HG03432 (cell line): ENCODE results near the gene MYO7B.
A peak's percentile ranks its signal among the peaks of the same experiment; 100 is the strongest.
"Not testable (repeated sequence)": the region's sequence is repeated elsewhere in the genome, so short reads cannot be mapped to it uniquely, and the experiment has no call there.

Experiments
- ATAC-seq: cut with Tn5 transposase; IDR thresholded peaks from one replicate; pipeline ENCODE4 v1.9.1; 2021; ENCODE audit warnings: mild to moderate bottlenecking, moderate library complexity; ENCODE audit not compliant: unreplicated experiment

MYO7B gene

GRCh38 chr2:127523269-127523939, 12.1 kb upstream of the MYO7B start:
- no peak for ATAC-seq

DNA sequence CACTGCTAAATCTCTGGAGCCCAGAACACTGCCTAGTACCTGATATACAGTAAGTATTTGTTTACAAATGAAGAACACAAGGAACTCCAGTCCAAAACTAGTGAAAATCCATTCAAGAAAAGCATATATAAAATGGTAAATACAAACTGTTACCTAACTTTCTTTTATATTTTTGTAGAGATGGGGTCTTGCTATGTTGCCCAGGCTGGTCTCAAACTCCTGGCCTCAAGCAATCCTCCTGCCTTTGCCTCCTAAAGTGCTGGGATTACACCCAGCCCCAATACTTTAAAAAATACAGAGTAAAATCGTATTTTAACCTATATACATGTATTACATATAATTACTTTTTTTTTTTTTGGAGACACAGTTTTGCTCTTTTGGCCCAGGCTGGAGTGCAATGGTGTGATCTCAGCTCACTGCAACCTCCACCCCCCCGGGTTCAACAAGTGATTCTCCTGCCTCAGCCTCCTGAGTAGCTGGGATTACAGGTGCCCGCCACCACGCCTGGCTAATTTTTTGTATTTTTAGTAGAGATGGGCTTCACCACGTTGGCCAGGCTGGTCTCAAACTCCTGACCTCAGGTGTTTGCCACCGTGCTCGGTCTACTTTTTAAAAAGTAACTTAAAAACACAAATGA, 11.2 kb upstream of the MYO7B start:
- not testable (repeated sequence) for ATAC-seq

DNA sequence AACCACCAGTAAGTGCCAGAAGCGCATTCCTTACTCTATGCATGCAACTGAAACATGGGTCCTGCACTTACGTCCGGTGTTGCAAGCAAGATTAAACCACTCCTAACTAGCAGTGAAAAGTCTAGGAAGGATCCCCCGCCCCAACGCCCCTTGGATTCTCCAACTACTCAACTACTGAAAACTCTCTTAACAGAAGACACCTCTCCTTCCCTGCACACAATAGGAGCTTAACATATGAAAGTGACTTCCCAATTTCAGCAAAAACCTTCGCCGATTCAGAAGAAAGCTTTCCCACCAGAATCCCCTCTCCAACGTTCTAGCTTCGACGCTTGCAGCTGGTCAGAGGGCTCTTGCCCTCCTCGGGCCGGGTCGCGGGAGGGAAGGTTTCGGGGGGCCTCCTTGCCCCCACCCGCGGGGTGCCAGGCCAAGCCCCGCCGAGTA, 9.8 kb upstream of the MYO7B start:
- ATAC-seq = peak; percentile 8

DNA sequence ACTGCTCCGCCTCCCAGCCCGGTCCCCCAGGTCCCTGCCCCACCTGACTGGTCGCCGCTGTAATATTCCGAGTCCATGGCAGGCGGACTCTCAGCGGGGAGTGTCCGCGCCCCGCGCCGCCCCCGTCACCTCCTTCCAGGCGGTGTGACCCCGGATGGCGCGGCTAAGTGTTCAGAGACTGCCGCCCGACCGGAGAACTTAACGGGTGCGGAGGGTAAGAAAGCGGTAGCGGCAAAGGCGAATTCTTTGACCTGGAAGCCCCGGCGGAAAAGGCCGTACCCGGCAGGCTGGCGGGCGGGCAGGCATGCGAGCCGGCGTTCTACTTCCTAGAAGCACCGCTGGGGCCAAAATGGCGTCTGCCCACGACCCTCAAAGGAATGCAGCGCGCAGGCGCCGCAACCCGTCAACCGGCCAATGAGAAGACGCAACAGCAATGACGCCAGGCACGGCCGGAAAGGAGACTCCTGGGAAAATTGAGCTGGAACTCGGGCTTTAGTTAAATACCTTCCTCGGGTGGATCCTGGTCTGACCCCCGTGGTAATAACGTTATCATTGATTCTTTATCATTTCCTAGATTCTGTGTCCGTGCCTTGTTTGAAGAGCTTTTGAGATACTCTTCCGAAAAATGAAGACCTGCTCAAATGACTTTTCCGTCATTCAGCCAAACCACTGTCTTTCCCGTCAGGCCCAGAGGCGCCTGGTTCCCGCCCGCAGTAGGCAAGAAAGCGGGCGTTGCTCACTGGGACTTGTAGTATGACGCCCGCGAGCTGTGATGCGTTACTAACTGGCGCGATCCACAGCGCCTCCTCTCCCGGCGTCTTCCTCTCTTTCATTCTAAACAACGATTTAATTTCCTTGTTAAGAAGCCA, 9.1 kb upstream of the MYO7B start, which contains the start of gene IWS1:
Gene IWS1 (minus strand): TSS at position 358 of the 869 bp plus-strand sequence. CDS start 281 bp downstream, at position 77.
- ATAC-seq = peak; percentile 91

- ATAC-seq = peak; percentile 11
These were observed 8.3 kb upstream of the MYO7B start for GRCh38 chr2:127527001-127527804.

DNA sequence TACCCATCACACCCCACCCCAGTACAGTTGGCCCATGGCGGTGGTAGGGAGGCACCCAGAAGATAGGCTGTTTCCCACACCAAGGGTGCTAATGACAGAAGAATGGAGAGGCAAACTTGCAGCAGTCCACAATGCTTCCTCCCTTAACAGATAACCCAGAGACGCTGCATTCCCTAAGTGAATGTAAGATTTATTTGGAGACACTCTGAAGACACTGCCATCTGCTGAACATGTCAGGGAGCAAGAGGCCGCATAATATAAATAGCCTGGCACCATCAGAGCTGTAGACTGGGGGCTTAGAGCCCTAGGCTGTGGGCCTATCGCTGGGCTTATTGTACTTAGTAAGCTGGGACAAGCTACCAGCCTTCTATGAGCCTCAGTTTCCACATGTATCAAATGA, 7.0 kb upstream of the MYO7B start:
- no peak for ATAC-seq

- ATAC-seq = not testable (repeated sequence)
These were observed 6.1 kb upstream of the MYO7B start for GRCh38 chr2:127529416-127529815.

DNA sequence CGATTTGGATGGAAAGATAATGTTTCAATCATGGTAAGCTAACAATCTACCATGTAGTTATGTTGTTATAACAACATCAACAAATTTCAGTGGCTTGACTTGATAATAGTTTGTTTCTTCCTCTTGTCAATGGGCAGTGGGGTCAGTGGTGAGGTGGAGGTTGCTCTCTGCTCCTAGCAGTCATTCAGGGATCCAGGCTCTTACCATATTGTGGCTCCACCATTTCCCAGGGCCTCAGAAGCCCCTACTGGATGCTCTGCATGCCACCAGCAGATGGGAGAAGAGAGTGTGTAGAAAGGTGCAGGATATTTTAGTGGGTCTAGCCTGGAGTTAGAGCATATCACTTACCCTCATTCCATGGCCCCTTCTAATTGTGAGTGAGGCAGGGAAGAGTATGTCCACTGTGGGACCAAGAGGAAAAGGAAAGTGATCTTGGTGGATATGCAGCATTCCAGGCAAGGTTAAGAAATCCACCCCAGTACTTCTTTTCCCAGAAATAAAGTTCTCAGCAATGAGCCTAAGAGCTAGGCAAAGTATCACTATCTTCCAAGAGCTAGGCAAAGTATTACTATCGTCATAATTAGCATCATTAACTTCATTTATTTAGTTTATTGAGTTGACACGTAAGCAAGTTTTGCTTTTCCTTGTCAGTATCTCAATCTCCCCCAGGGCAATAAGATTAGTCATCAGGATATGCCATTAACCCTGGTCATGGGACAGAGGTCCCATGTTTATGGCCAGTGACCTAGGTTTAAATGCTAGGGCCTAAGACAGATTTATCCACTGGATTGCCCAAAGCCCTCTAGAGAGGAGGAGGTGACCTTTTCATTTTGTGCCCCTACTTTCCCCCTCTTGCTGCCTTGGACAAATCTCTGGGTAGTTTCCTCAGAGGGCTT, 5.0 kb upstream of the MYO7B start:
- ATAC-seq = no peak

- ATAC-seq = no peak
These were observed 4.2 kb upstream of the MYO7B start for GRCh38 chr2:127531221-127531648.

DNA sequence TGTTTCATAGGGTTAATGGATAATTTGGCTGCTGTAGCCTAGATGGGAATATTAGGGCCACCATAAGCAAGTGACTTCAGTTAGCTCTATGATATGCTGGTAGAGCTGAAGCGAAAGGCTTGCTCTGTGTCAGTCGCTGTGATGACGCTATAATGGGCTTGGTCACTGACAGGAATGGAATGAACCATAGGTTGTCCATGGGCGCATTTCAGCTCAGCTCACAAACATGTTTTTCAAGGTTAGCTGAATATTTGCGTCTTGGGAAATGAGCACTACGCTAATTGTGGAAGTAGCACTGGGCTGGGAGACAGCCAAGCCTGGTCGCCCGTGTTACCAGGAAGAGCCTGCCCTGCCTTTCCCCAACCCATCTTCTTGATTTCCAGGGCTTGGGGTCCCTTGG, 3.2 kb upstream of the MYO7B start:
- no peak for ATAC-seq

GRCh38 chr2:127535918-127536317, 435 bp downstream of the MYO7B start:
- no peak for ATAC-seq

GRCh38 chr2:127536707-127537541, 1.4 kb downstream of the MYO7B start:
- no peak for ATAC-seq

DNA sequence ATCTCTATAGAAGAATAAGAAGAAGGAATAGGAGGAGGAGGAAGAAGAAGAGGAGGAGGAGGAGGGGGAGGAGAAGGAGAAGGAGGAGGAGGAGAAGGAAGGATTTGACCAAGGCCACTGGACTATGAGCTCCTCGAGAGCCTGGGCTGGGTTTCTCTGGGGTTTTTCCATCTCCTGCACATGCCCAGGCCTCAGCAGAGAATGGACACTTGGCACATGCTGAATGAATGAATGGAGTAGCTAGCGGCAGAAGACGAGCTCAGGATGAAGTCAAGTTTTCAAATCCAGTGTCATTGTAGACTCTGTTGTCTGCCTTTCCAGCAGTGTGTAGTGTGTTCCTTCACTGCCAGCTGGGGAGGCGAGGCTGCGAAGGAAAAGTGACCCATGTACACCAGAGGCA, 2.2 kb downstream of the MYO7B start:
- ATAC-seq = no peak

GRCh38 chr2:127541809-127542208, 6.3 kb downstream of the MYO7B start:
- no peak for ATAC-seq

GRCh38 chr2:127542231-127542630, 6.7 kb downstream of the MYO7B start:
- ATAC-seq = no peak

DNA sequence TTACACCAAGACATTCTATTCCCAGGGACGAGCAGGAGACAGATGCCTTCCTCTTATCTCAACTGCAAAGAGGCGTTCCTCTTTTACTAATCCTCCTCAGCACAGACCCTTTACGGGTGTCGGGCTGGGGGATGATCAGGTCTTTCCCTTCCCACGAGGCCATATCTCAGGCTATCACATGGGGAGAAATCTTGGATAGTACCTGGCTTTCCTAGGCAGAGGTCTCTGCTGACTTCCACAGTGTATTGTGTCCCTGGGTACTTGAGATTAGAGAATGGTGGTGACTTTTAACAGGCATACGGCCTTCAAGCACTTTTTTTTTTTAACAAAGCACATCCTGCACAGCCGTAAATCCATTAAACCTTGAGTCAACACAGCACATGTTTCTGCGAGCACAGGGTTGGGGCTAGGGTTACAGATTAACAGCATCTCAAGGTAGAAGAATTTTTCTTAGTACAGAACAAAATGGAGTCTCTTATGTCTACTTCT, 7.6 kb downstream of the MYO7B start:
- ATAC-seq = not testable (repeated sequence)

GRCh38 chr2:127545189-127545588, 9.7 kb downstream of the MYO7B start:
- ATAC-seq = no peak

DNA sequence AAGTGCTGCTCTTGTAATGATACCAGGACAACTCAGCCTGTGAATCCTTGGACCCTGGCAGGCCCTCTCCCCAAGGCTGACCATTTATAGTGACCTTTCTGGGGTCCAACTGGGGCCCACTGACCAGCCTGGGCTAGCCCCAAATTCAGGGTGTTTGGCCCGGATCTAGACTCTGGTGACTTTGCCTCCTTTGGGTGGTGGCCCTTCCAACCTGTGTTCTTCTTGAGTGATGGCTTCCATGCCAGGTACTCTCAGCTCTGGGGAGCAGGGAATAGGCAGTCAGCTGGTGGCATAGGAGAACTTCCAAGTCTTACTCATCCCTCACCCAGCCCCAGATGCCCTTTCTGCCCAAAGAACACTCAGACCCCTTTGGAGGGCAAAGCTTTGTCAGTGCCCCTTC, 10.3 kb downstream of the MYO7B start:
- ATAC-seq = no peak

DNA sequence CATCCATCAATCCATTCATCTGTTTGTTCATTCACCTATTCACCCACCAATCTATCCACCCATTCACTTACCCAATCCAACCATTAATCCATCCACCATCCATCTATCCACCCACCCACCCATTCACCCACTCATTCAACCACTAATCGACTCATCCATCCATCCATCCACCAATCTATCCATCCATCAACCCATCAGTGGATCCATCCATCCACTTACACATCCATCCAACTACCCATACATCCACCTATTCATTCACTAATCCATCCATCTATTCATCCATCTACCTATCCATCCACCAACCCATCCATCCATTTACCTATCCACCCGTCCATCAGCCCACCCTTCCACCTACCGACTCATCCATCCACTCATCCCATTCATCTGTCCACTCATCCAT, 11.3 kb downstream of the MYO7B start:
- no peak for ATAC-seq
